Adrenal gland (tissue), 5 donors: ENCODE results near the gene SRRM1.

Experiments used
- POLR2A ChIP-seq, 2 donors: fragments of 450-650 bp; IDR thresholded peaks; one replicate each; pipeline ENCODE4 v1.6.1; 2017; ENCODE audit warnings: antibody characterized with exemption in 2 of 2, mild to moderate bottlenecking in 2 of 2, moderate library complexity in 1 of 2
- TF ChIP-seq, protein P1 (sequence below), 6 experiments: fragments of 450-650 bp in 4 of 6; fragments of 200-600 bp in 2 of 6; sonication (generic) in 1 of 6; IDR thresholded peaks; 1 replicate in 5 of 6; 2 replicates in 1 of 6; pipeline versions ENCODE4 v1.5.1 to v1.8.0; 2016 to 2021; ENCODE audit warnings: antibody characterized with exemption in 6 of 6, mild to moderate bottlenecking in 2 of 6, moderate library complexity in 1 of 6
- donor health status: DM: no; HTN: no; CAD: no.

DNA sequence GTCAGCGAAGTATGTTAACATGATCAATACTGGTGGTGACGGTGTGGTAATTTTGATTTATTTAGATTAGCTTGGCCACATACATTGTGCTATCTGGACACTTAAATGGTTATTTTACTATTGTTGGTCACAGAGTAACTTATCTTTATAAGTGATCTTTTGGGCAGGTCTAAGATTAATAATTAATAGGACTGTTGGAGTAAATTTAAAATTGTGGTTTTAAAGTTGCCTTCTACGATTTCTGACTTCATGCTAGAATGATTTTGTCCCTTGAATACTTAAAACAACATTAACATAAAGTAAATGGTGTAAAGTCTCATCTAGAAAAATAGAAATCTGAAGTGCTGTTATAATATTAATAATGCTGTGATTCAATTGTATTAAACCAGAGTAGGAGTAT is 14.7 kb downstream of the SRRM1 start:
- TF ChIP-seq, protein P1, sequence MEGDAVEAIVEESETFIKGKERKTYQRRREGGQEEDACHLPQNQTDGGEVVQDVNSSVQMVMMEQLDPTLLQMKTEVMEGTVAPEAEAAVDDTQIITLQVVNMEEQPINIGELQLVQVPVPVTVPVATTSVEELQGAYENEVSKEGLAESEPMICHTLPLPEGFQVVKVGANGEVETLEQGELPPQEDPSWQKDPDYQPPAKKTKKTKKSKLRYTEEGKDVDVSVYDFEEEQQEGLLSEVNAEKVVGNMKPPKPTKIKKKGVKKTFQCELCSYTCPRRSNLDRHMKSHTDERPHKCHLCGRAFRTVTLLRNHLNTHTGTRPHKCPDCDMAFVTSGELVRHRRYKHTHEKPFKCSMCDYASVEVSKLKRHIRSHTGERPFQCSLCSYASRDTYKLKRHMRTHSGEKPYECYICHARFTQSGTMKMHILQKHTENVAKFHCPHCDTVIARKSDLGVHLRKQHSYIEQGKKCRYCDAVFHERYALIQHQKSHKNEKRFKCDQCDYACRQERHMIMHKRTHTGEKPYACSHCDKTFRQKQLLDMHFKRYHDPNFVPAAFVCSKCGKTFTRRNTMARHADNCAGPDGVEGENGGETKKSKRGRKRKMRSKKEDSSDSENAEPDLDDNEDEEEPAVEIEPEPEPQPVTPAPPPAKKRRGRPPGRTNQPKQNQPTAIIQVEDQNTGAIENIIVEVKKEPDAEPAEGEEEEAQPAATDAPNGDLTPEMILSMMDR (IDR thresholded peaks at IDR 0.05): no peak
- no peak for TF ChIP-seq POLR2A (IDR thresholded peaks at IDR 0.05)
